HepG2 (cell line): ENCODE results near the gene DOCK11. TPM values are rescaled to one million over a fixed set of nuclear protein-coding genes. Genes with fewer than 3 reads are reported as not detected.

ENCODE experiments used
- ATAC-seq: fragments of 200-7000 bp; cut with Tn5 transposase; 3 replicates; pipeline ENCODE4 v1.9.1; 2020; ENCODE audit warnings: mild to moderate bottlenecking, moderate library complexity
- BruUV-seq: library from RNA; stranded (reverse); fragments of 400-500 nt; replicated peaks from 2 replicates; lab custom pipeline; 2021; lab: Mats Ljungman, UMichigan
- CTCF ChIA-PET: fragments of 300-600 bp; formaldehyde crosslinking; extraction: SDS; loops from one replicate; lab custom pipeline; 2021; ENCODE audit warnings: low total read pairs, inconsistent platforms, low intra/inter-chr PET ratio; lab: Yijun Ruan, JAX
- POLR2A ChIA-PET: fragments of 350-600 bp; sonication (Branson Sonifier 250); formaldehyde crosslinking; loops from one replicate; lab custom pipeline; 2020; ENCODE audit warnings: antibody characterized with exemption, inconsistent platforms; lab: Yijun Ruan, JAX
- DNase-seq: peaks from one replicate; pipeline ENCODE4 v3.0.0-alpha.2; 2015; ENCODE audit warnings: low spot score
- FAIRE-seq: peaks from 3 replicates; lab custom pipeline; 2011; peaks lifted over from hg19 to GRCh38; lab: Jason Lieb, UNC
- H2AFZ ChIP-seq: one replicate; pipeline ENCODE4 v1.6.1; 2011; ENCODE audit warnings: low read length, inconsistent platforms
- H3K27ac ChIP-seq: fragments of 300-600 bp; 3 replicates; pipeline ENCODE4 v1.8.0; 2011; ENCODE audit warnings: mixed run types, mild to moderate bottlenecking, mixed read lengths, low read length, inconsistent platforms; ENCODE audit not compliant: insufficient read depth; ENCODE audit errors: extremely low read length
- H3K27me3 ChIP-seq, 2 experiments: fragments of 200-600 bp in 1 of 2; 2 replicates in 1 of 2; 3 replicates in 1 of 2; pipeline versions ENCODE4 v1.6.0 to v1.8.0; 2011; ENCODE audit warnings: low read length in 2 of 2, mild to moderate bottlenecking in 2 of 2, moderate library complexity in 2 of 2, inconsistent platforms in 1 of 2; ENCODE audit not compliant: insufficient read depth in 2 of 2, control insufficient read depth in 1 of 2
- H3K36me3 ChIP-seq, 2 experiments: fragments of 200-600 bp in 1 of 2; replicated peaks in 1 of 2; 2 replicates in 1 of 2; 3 replicates in 1 of 2; pipeline versions ENCODE4 v1.5.1 to v1.8.0; 2011; ENCODE audit warnings: low read length in 2 of 2, inconsistent platforms in 1 of 2; ENCODE audit not compliant: insufficient read depth in 2 of 2, control insufficient read depth in 1 of 2
- H3K4me1 ChIP-seq: 2 replicates; pipeline ENCODE4 v1.5.1; 2012; ENCODE audit warnings: low read length, inconsistent platforms; ENCODE audit not compliant: insufficient read depth
- H3K4me2 ChIP-seq: 2 replicates; pipeline ENCODE4 v1.6.0; 2011; ENCODE audit warnings: low read depth, low read length, inconsistent platforms
- H3K4me3 ChIP-seq, 3 experiments: fragments of 200-600 bp in 1 of 3; sonication (generic), shearing (Covaris generic) in 1 of 3; replicated peaks in 1 of 3; 2 replicates each; pipeline ENCODE4 v1.5.1; 2011 to 2016; ENCODE audit warnings: low read length in 3 of 3, inconsistent platforms in 2 of 3, low read depth in 2 of 3, mild to moderate bottlenecking in 2 of 3, control low read depth in 1 of 3, mixed read lengths in 1 of 3; ENCODE audit not compliant: insufficient read depth in 1 of 3
- H3K79me2 ChIP-seq: one replicate; pipeline ENCODE4 v1.6.1; 2011; ENCODE audit warnings: low read length, inconsistent platforms; ENCODE audit not compliant: insufficient read depth
- H3K9ac ChIP-seq: 2 replicates; pipeline ENCODE4 v1.6.0; 2011; ENCODE audit warnings: mild to moderate bottlenecking, low read depth, low read length, inconsistent platforms; ENCODE audit not compliant: insufficient read depth
- H3K9me3 ChIP-seq: 2 replicates; pipeline ENCODE4 v1.5.1; 2012; ENCODE audit warnings: mild to moderate bottlenecking, low read length
- H4K20me1 ChIP-seq: 2 replicates; pipeline ENCODE4 v1.6.0; 2011; ENCODE audit warnings: inconsistent platforms, mild to moderate bottlenecking, low read length, moderate library complexity; ENCODE audit not compliant: insufficient read depth
- CC2D1A ChIP-seq: sonication (generic); formaldehyde crosslinking; IDR thresholded peaks from 2 replicates; pipeline ENCODE4 v1.8.1; 2023; ENCODE audit warnings: mild to moderate bottlenecking, missing genetic modification reagents
- CCAR2 ChIP-seq: fragments of 200-400 bp; formaldehyde crosslinking; optimal IDR thresholded peaks from 2 replicates; pipeline ENCODE3; 2018; ENCODE audit warnings: low read depth, mild to moderate bottlenecking, low read length, moderate library complexity
- ISX ChIP-seq: sonication (generic); formaldehyde crosslinking; conservative IDR thresholded peaks from 2 replicates; pipeline ENCODE4 v1.5.0; 2020; ENCODE audit warnings: missing genetic modification reagents
- KAT7 ChIP-seq: IDR thresholded peaks from 2 replicates; pipeline ENCODE4 v1.6.1; 2018; ENCODE audit warnings: borderline replicate concordance, missing compliant biosample characterization
- MBD4 ChIP-seq: IDR thresholded peaks from 2 replicates; pipeline ENCODE4 v1.6.1; 2012; ENCODE audit warnings: low read length, inconsistent platforms, borderline replicate concordance
- YY1 ChIP-seq: IDR thresholded peaks from 2 replicates; pipeline ENCODE4 v1.6.1; 2011; ENCODE audit warnings: low read length, low read depth, moderate library complexity, mild to moderate bottlenecking; ENCODE audit not compliant: insufficient read depth, insufficient replicate concordance
- ZBTB7B ChIP-seq: sonication (generic); formaldehyde crosslinking; IDR thresholded peaks from 2 replicates; pipeline ENCODE4 v1.4.0; 2020; ENCODE audit warnings: missing genetic modification reagents
- ZFP36L1 ChIP-seq: sonication (generic); formaldehyde crosslinking; IDR thresholded peaks from 2 replicates; pipeline ENCODE4 v1.8.0; 2022; ENCODE audit warnings: mild to moderate bottlenecking, missing genetic modification reagents, moderate library complexity
- ZNF234 ChIP-seq: sonication (generic); formaldehyde crosslinking; conservative IDR thresholded peaks from 2 replicates; pipeline ENCODE4 v1.5.1; 2020; ENCODE audit warnings: mild to moderate bottlenecking, missing genetic modification reagents
- ZNF567 ChIP-seq: sonication (generic); formaldehyde crosslinking; IDR thresholded peaks from 2 replicates; pipeline ENCODE4 v1.8.1; 2023; ENCODE audit warnings: mild to moderate bottlenecking, missing genetic modification reagents, borderline replicate concordance
- ZNF839 ChIP-seq: sonication (generic); formaldehyde crosslinking; IDR thresholded peaks from 2 replicates; pipeline ENCODE4 v1.4.0; 2020; ENCODE audit warnings: missing genetic modification reagents, mild to moderate bottlenecking, borderline replicate concordance
- ZNF891 ChIP-seq: sonication (generic); formaldehyde crosslinking; IDR thresholded peaks from 2 replicates; pipeline ENCODE4 v1.5.0; 2020; ENCODE audit warnings: mild to moderate bottlenecking, missing genetic modification reagents
- WGBS: methylation state at CpG from one replicate; pipeline ENCODE4 v1.1.6; 2017; ENCODE audit warnings: low lambda C conversion rate; 5-methylcytosine and 5-hydroxymethylcytosine counted together
- in situ Hi-C: cut with HindIII; loops from 2 replicates; pipeline ENCODE4 v1.10.0; 2017; ENCODE audit warnings: low pct_unique_long_range_greater_than_20kb; ENCODE audit not compliant: extremely low pct_ligation_motif_present
- intact Hi-C: fragments of 100-400 bp; cut with micrococcal nuclease; formaldehyde crosslinking; loops from one replicate; pipeline ENCODE4 v1.10.0; 2022; ENCODE audit not compliant: unreplicated experiment
- polyA plus RNA-seq, 8 experiments: library from polyadenylated mRNA; depleted of rRNA in 3 of 8; stranded (reverse) in 7 of 8; unstranded in 1 of 8; fragments of >200 nt; fragmentation: Illumina TruSeq in 4 of 8; extraction: Trizol in 4 of 8; gene quantifications; 2 replicates each; pipeline versions ENCODE4 v1.2.1 to v1.2.3, GENCODE V29; 2011 to 2016; ENCODE audit warnings: low read depth in 4 of 8, missing spikeins in 1 of 8, mixed read lengths in 1 of 8; ENCODE audit not compliant: insufficient read depth in 1 of 8
- total RNA-seq, 5 experiments: library from RNA; depleted of rRNA; stranded (reverse); fragments of >200 nt; fragmentation: Illumina TruSeq; extraction: Trizol; gene quantifications; 2 replicates each; pipeline ENCODE4 v1.2.3, GENCODE V29; 2016; ENCODE audit warnings: low read depth in 1 of 5
- TF ChIP-seq, protein P1 (sequence below): sonication (generic); formaldehyde crosslinking; IDR thresholded peaks from 2 replicates; pipeline ENCODE4 v1.4.0; 2020; ENCODE audit warnings: missing genetic modification reagents
- TF ChIP-seq, protein P2 (sequence below): sonication (generic); formaldehyde crosslinking; IDR thresholded peaks from 2 replicates; pipeline ENCODE4 v1.4.0; 2020; ENCODE audit warnings: missing genetic modification reagents
- TF ChIP-seq, protein P3 (sequence below): sonication (generic); formaldehyde crosslinking; IDR thresholded peaks from 2 replicates; pipeline ENCODE4 v1.4.0; 2020; ENCODE audit warnings: missing genetic modification reagents, low read depth, mild to moderate bottlenecking, borderline replicate concordance
- TF ChIP-seq, protein P4 (sequence below): IDR thresholded peaks from 2 replicates; pipeline ENCODE4 v1.6.1; 2012; ENCODE audit warnings: inconsistent platforms

DOCK11 gene
- total and polyA plus RNA-seq, 2 of the 13 experiments (the other 11 are each of a cell fraction or from before 2014, with no cell fraction given): 0.02 to 0.12 TPM

DNA sequence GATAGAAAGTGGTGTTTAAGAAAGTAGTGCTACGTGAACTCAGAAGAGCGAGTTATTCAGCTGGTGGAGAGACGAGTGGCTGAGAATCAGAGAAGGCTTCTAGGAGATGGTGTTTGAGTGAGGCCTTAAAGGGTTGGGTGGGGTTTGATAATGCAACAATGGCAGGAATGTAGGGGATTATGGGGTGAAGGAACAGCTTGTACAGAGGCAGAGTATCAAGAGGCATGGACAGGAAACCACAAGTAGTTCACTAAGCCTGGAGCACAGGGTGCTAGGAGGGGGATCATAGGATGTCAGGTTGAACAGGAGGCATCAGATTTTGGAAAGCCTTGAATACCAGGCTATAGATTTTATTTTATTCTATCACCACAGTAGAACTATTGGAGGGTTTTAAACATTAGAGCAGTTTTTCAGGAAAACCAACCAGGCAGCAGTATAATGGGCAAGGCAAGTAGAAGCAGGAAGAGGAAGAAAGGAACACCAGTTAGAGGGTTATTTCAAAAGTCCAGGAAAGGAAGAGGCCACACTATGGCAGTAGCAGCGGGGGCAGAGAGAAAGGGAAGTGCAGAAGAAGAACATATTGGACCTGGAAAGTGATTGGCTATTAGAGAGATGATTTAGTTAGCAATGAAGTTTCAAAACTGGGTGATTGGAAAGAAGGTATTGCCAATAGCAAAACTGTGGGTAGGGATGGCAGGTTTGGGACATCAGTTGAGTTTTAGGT is 99.2 kb downstream of the DOCK11 start:
- no peaks in the 10 kb centered on the region for H3K36me3 ChIP-seq
- in situ Hi-C loops (no loop called here), intact Hi-C loops (no loop called here)
- no peak overlapping the region for H2AFZ ChIP-seq
- ATAC-seq: no peak
- 32% methylated on average over 4 of the region's 4 CpGs for WGBS
- no peaks in the 10 kb centered on the region for H3K4me1 ChIP-seq
- no peaks in the 10 kb centered on the region for H4K20me1 ChIP-seq
- ChIA-PET POLR2A (no interaction called here), CTCF (no interaction called here)
- no TSS peak for BruUV-seq
- H3K9ac ChIP-seq: no peak overlapping the region
- no peaks in the 10 kb centered on the region for H3K27me3 ChIP-seq
- FAIRE-seq: no peak
- H3K4me3 ChIP-seq: no peak overlapping the region
- no peaks in the 10 kb centered on the region for H3K9me3 ChIP-seq
- no peaks in the 10 kb centered on the region for H3K79me2 ChIP-seq
- DNase-seq: no peak
- H3K27ac ChIP-seq: no peak overlapping the region
- H3K4me2 ChIP-seq: no peak overlapping the region
- TF ChIP-seq ZFP36L1 (CRISPR knock-in tag): no peak

DNA sequence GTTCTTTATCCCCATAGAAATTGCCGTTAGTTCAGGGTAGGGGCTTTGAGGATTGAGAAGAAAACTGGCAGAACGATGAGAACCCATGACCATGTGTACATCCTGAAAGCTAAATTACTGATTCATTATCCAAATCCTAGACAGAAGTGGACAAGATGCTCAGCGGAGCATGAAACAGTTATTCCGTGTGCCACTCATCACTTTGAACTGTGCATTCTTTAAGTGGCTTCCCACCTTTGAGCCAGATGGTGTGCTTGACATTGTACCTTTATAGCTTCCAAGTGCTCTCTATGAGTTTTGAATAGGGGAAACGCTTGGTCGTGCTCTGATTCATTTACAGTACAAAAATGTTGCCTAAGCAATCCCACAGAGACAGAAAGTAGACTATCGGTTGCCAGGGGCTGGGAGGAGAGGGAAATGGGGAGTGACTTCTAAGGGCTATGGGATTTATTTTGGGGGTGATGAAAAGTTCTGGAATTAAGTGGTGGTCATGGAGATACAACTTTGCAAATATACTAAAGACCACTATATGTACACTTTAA is 100.0 kb downstream of the DOCK11 start:
- Histone ChIP-seq H3K4me2 (no peak overlapping the region), H3K79me2 (no peaks in the 10 kb centered on the region), H4K20me1 (no peaks in the 10 kb centered on the region), H3K27me3 (no peaks in the 10 kb centered on the region), H3K4me3 (no peak overlapping the region), H3K36me3 (no peaks in the 10 kb centered on the region), H2AFZ (no peak overlapping the region), H3K9me3 (no peaks in the 10 kb centered on the region), H3K27ac (no peak overlapping the region), H3K9ac (no peak overlapping the region), H3K4me1 (no peaks in the 10 kb centered on the region)
- ATAC-seq: no peak
- no peak for FAIRE-seq
- 28% methylated on average over 6 of the region's 7 CpGs for WGBS
- in situ Hi-C loops (no loop called here), intact Hi-C loops (no loop called here)
- POLR2A ChIA-PET: no interaction called here
- BruUV-seq: no TSS peak
- DNase-seq: no peak
- CTCF ChIA-PET: no interaction called here
- TF ChIP-seq ZNF234: no peak
- TF ChIP-seq, protein P1, sequence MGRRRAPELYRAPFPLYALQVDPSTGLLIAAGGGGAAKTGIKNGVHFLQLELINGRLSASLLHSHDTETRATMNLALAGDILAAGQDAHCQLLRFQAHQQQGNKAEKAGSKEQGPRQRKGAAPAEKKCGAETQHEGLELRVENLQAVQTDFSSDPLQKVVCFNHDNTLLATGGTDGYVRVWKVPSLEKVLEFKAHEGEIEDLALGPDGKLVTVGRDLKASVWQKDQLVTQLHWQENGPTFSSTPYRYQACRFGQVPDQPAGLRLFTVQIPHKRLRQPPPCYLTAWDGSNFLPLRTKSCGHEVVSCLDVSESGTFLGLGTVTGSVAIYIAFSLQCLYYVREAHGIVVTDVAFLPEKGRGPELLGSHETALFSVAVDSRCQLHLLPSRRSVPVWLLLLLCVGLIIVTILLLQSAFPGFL (CRISPR knock-in tag): no peak
- no peak for TF ChIP-seq ZBTB7B (CRISPR knock-in tag)
- no peak for TF ChIP-seq CCAR2
- TF ChIP-seq ZNF891 (CRISPR knock-in tag): no peak
- TF ChIP-seq MBD4: no peak
- TF ChIP-seq ISX: no peak
- TF ChIP-seq, protein P2, sequence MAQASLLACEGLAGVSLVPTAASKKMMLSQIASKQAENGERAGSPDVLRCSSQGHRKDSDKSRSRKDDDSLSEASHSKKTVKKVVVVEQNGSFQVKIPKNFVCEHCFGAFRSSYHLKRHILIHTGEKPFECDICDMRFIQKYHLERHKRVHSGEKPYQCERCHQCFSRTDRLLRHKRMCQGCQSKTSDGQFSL (CRISPR knock-in tag): no peak
- TF ChIP-seq ZNF839: no peak
- no peak for TF ChIP-seq CC2D1A (CRISPR knock-in tag)
- TF ChIP-seq, protein P3, sequence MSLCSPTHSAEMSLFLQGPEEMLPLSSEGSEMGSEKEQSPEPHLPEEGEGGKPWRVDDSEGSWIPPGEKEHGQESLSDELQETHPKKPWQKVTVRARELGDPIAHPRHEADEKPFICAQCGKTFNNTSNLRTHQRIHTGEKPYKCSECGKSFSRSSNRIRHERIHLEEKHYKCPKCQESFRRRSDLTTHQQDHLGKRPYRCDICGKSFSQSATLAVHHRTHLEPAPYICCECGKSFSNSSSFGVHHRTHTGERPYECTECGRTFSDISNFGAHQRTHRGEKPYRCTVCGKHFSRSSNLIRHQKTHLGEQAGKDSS (CRISPR knock-in tag): no peak
- no peak for TF ChIP-seq YY1
- no peak for TF ChIP-seq ZNF567
- TF ChIP-seq KAT7: no peak
- TF ChIP-seq, protein P4, sequence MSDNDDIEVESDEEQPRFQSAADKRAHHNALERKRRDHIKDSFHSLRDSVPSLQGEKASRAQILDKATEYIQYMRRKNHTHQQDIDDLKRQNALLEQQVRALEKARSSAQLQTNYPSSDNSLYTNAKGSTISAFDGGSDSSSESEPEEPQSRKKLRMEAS: no peak
